Activated CD4-positive, CD25-positive, alpha-beta regulatory T cell (primary cell): Measurements from ENCODE around the gene KCNJ6.
"Not testable (repeated sequence)": the region's sequence is repeated elsewhere in the genome, so short reads cannot be mapped to it uniquely, and the experiment has no call there.

ENCODE experiments used
- DNase-seq, 4 experiments: peaks; one replicate each; lab custom pipeline; 2025; lab: John Stamatoyannopoulos, UW

Gene KCNJ6

GRCh38 chr21:37916310-37917051, at the start of gene KCNJ6:
KCNJ6 (minus strand) TSS chr21:37916457; CDS start chr21:37840682, 75,775 bp downstream.
- no peak for DNase-seq

GRCh38 chr21:37965088-37965805, 49.0 kb upstream of the KCNJ6 start:
- no peak for DNase-seq

- DNase-seq, result no peak
Observed at GRCh38 chr21:37958537-37958936, 42.3 kb upstream of the KCNJ6 start.

- no peak for DNase-seq
Observed at GRCh38 chr21:37956772-37957171, 40.5 kb upstream of the KCNJ6 start.

- no peak for DNase-seq
Observed at GRCh38 chr21:37945036-37945435, 28.8 kb upstream of the KCNJ6 start.

- DNase-seq, result no peak
Observed at GRCh38 chr21:37944496-37944895, 28.2 kb upstream of the KCNJ6 start.

GRCh38 chr21:37940691-37941090, 24.4 kb upstream of the KCNJ6 start:
- no peak for DNase-seq

- no peak for DNase-seq
Observed at GRCh38 chr21:37939838-37940237, 23.6 kb upstream of the KCNJ6 start.

- no peak for DNase-seq
Observed at GRCh38 chr21:37939251-37939650, 23.0 kb upstream of the KCNJ6 start.

GRCh38 chr21:37937668-37938067, 21.4 kb upstream of the KCNJ6 start:
- no peak for DNase-seq

- no peak for DNase-seq
Observed at GRCh38 chr21:37936010-37936785, 19.9 kb upstream of the KCNJ6 start.

GRCh38 chr21:37932936-37933335, 16.7 kb upstream of the KCNJ6 start:
- no peak for DNase-seq

GRCh38 chr21:37927711-37928110, 11.5 kb upstream of the KCNJ6 start:
- no peak for DNase-seq

- no peak for DNase-seq
Observed at GRCh38 chr21:37921091-37921490, 4.8 kb upstream of the KCNJ6 start.

GRCh38 chr21:37920302-37920701, 4.0 kb upstream of the KCNJ6 start:
- not testable (repeated sequence) for DNase-seq

GRCh38 chr21:37917612-37918011, 1.4 kb upstream of the KCNJ6 start:
- no peak for DNase-seq

- DNase-seq, result no peak
Observed at GRCh38 chr21:37915941-37916309, 332 bp downstream of the KCNJ6 start.

GRCh38 chr21:37915497-37915911, 753 bp downstream of the KCNJ6 start:
- DNase-seq, result no peak

- no peak for DNase-seq
Observed at GRCh38 chr21:37912616-37913015, 3.6 kb downstream of the KCNJ6 start.

- DNase-seq, result no peak
Observed at GRCh38 chr21:37909936-37910335, 6.3 kb downstream of the KCNJ6 start.

GRCh38 chr21:37908691-37909090, 7.6 kb downstream of the KCNJ6 start:
- DNase-seq, result no peak

- no peak for DNase-seq
Observed at GRCh38 chr21:37907076-37907475, 9.2 kb downstream of the KCNJ6 start.

GRCh38 chr21:37905291-37905690, 11.0 kb downstream of the KCNJ6 start:
- DNase-seq, result no peak
